Activated B cell treated with CpG ODN at 0.5 μM for 24 hours (primary cell): ENCODE data around the gene CAND1. TPM values are rescaled to one million over a fixed set of nuclear protein-coding genes. Genes with fewer than 3 reads are reported as not detected.
A peak's percentile ranks its signal among the peaks of the same experiment; 100 is the strongest.

Experiments used
- ATAC-seq: fragments of 200-7000 bp; cut with Tn5 transposase; one replicate; pipeline ENCODE4 v1.10.0; 2021; ENCODE audit warnings: low read depth, mild to moderate bottlenecking, moderate library complexity
- CTCF ChIA-PET: fragments of 350-600 bp; sonication (Branson Sonifier 250); formaldehyde crosslinking; loops from one replicate; lab custom pipeline; 2021; ENCODE audit warnings: antibody characterized with exemption; lab: Charles Lee
- POLR2A ChIA-PET: fragments of 350-600 bp; sonication (Branson Sonifier 250); formaldehyde crosslinking; loops from one replicate; lab custom pipeline; 2021; ENCODE audit warnings: antibody characterized with exemption; lab: Charles Lee
- DNase-seq: peaks from one replicate; pipeline ENCODE4 v3.0.0; 2022
- H3K27ac Mint-ChIP-seq: one replicate; pipeline ENCODE4 v1.8.0; 2020; ENCODE audit warnings: mixed read lengths
- H3K27me3 Mint-ChIP-seq: one replicate; pipeline ENCODE4 v1.8.0; 2021; ENCODE audit warnings: mixed read lengths
- H3K36me3 Mint-ChIP-seq: one replicate; pipeline ENCODE4 v1.8.0; 2021; ENCODE audit warnings: low read depth, mixed read lengths
- H3K4me1 Mint-ChIP-seq: one replicate; pipeline ENCODE4 v1.8.0; 2021; ENCODE audit warnings: mixed read lengths
- H3K4me3 Mint-ChIP-seq: one replicate; pipeline ENCODE4 v1.8.0; 2020; ENCODE audit warnings: mild to moderate bottlenecking, mixed read lengths
- H3K9me3 Mint-ChIP-seq: one replicate; pipeline ENCODE4 v1.8.0; 2020; ENCODE audit warnings: mixed read lengths
- CTCF ChIP-seq: fragments of 200-600 bp; IDR thresholded peaks from one replicate; pipeline ENCODE4 v1.8.0; 2022; ENCODE audit warnings: antibody characterized with exemption, mild to moderate bottlenecking
- intact Hi-C: fragments of 100-400 bp; cut with micrococcal nuclease; formaldehyde crosslinking; loops from one replicate; pipeline ENCODE4 v1.15.1; 2024
- total RNA-seq: library from RNA; stranded (reverse); gene quantifications from 2 replicates; pipeline ENCODE4 v1.2.3, GENCODE V29; 2022

Gene CAND1
- total RNA-seq, 1 donor from 2014 or later = 123 TPM

GRCh38 chr12:67254372-67255026 is 14.7 kb upstream of the CAND1 start:
- no peaks in the 10 kb centered on the region for H3K4me1 Mint-ChIP-seq
- ATAC-seq (no peak), DNase-seq (no peak)
- H3K9me3 Mint-ChIP-seq = no peaks in the 10 kb centered on the region
- ChIA-PET CTCF (no interaction called here), POLR2A (no interaction called here)
- H3K36me3 Mint-ChIP-seq = no peaks in the 10 kb centered on the region
- no peak overlapping the region for H3K27ac Mint-ChIP-seq
- no peak overlapping the region for H3K4me3 Mint-ChIP-seq
- intact Hi-C loops = no loop called here
- peaks cover 8% of the 10 kb centered on the region for H3K27me3 Mint-ChIP-seq
- TF ChIP-seq CTCF = no peak

GRCh38 chr12:67256649-67257048 is 12.5 kb upstream of the CAND1 start:
- CTCF ChIA-PET = no interaction called here
- Mint-ChIP-seq H3K27ac (no peak overlapping the region), H3K36me3 (no peaks in the 10 kb centered on the region), H3K4me3 (no peak overlapping the region), H3K4me1 (no peaks in the 10 kb centered on the region), H3K9me3 (no peaks in the 10 kb centered on the region), H3K27me3 (peaks cover 2% of the 10 kb centered on the region)
- ATAC-seq (no peak), DNase-seq (no peak)
- intact Hi-C loops = no loop called here
- POLR2A ChIA-PET = no interaction called here
- no peak for TF ChIP-seq CTCF

GRCh38 chr12:67263471-67263870 is 5.7 kb upstream of the CAND1 start:
- CTCF ChIA-PET = no interaction called here
- Mint-ChIP-seq H3K27ac (no peak overlapping the region), H3K9me3 (no peaks in the 10 kb centered on the region)

GRCh38 chr12:67268335-67268895 is 743 bp upstream of the CAND1 start:
- H3K4me3 Mint-ChIP-seq = peak overlapping the region; percentile 92
- H3K9me3 Mint-ChIP-seq = no peaks in the 10 kb centered on the region
- ChIA-PET POLR2A (interaction anchor here (0.6 to 2.3 kb wide), 27 partner anchors 9 to 1562 kb away, joined by 3 to 19 read pairs (median 4); partner anchors contain the start of genes DYRK2, HELB, IFNG-AS1 and LLPH), CTCF (interaction anchor here (1.0 to 1.1 kb wide), 5 partner anchors 9 to 243 kb away, joined by 3 read pairs; no protein-coding TSS in a partner anchor)
- peak overlapping the region; percentile 99 for H3K27ac Mint-ChIP-seq
- peaks cover 40% of the 10 kb centered on the region for H3K4me1 Mint-ChIP-seq
- peaks cover 6% of the 10 kb centered on the region for H3K36me3 Mint-ChIP-seq
- ATAC-seq (peak; percentile 75), DNase-seq (peak; percentile 59)
- TF ChIP-seq CTCF = no peak
- intact Hi-C loops = loop anchor here (1.0 to 5.0 kb wide), 8 partner anchors 181 to 1969 kb away; partner anchors contain the start of genes CPSF6, LLPH, MDM1 and SLC35E3
- H3K27me3 Mint-ChIP-seq = no peaks in the 10 kb centered on the region

More at GRCh38 chr12:67263471-67263870, 5.7 kb upstream of the CAND1 start:
- no peak for ATAC-seq
- intact Hi-C loops = no loop called here
- POLR2A ChIA-PET = no interaction called here
- no peak for DNase-seq
- Mint-ChIP-seq H3K4me3 (no peak overlapping the region), H3K4me1 (peaks cover 8% of the 10 kb centered on the region), H3K27me3 (no peaks in the 10 kb centered on the region), H3K36me3 (no peaks in the 10 kb centered on the region)
- TF ChIP-seq CTCF = no peak
